Measurements from ENCODE around the gene ZSCAN10.

DNA sequence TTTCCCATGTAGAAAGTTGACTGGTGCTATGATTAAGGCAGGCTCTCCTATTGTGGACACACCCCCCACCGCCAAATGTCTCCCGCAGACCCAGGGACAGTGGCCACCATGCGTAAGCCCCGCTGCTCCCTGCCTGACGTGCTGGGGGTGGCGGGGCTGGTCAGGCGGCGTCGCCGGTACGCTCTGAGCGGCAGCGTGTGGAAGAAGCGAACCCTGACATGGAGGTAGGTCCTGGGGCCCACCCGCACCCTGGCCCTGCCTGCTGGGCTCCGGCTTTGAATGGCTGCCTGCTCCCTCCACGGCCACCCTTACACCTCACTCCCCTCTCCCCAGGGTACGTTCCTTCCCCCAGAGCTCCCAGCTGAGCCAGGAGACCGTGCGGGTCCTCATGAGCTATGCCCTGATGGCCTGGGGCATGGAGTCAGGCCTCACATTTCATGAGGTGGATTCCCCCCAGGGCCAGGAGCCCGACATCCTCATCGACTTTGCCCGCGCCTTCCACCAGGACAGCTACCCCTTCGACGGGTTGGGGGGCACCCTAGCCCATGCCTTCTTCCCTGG lies 49.1 kb downstream of the ZSCAN10 start:
- no peak for TF ChIP-seq POLR2A (IDR thresholded peaks at IDR 0.05)
- no peak for TF ChIP-seq EP300 (IDR thresholded peaks at IDR 0.05; ENCODE audit: low read depth)
